ENCODE results near the gene ANKRD6.

Gene ANKRD6

DNA sequence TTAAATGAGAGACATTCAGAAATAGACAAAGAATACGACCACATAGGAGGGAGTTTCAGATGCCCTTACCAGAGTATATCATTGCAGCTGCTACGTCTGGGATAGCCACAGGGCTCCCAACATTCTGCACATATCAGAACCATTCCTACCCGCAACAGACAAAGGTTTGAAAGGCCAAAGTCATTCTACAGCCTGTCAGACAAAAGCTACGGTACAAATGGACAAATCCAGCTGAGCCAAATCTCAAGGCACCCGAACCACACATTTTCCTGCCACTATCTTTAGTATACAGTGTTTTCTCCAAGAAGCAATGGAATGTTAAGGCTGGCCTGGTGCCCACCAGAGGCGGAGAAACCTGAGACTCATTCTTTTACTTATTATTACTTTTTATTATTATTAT is 236.1 kb downstream of the ANKRD6 start:
- DNase-seq, result no peak

DNA sequence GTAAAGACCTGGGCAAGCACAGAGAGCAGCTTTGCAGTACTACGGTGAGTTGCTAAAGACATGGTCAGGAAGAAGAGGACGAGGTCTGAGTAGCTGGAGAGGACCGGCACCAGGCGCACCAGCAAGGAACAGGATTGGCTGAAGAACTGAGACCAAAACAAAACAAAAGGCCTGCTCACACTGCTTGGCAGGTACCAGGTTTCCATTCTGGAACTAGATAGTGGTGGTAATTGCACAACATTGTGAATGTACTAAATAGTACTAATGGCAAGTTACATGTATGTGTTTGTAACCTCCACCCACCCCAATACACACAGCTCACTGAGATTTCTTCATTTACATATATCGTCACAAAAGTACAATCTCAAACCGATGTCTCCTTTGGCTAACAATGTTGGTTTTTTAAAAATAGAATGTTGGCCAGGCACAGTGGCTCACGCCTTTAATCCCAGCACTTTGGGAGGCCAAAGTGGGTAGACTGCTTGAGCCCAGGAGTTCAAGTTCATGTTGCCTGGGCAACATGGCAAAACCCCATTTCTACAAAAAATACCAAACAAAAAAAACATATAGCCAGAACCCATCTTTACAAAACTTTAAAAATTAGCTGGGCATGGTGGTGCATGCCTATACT is 238.1 kb downstream of the ANKRD6 start:
- DNase-seq, result no peak

DNA sequence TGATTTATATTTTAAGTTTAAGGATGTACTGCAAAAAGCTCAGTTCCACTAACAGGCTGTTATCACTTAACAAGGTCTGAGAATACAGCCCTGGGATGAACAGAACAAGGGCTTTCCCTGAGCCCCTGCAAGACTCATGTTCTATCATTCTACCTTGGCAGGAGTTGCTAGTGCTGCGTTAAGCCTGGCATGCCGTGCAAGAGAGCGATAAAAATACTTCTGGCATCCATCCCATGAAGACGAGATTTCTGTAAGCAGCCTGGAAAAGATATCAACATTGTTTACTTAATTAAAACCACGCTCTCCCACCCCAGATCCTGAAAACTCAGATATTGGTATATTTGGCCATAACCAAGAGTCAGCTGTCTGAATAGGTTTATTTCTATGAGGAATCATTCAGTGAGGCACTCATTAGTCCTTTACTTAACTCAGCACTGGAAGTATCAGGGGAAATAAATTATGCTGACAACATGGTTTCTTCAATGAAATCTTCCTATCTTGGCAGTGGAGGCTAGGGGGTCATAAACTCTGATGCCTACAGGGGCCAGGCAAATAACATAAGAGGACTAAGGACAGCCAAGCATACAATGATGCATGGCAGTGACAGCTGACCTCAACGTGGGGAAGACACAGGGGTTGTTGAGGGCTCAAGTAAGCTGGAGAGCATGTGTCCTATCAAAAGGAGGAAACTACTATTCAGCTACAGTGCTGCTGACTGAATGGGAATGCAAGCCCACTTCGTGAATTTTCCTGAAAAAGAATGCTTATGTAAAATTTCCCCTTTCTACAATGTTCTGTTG is 243.2 kb downstream of the ANKRD6 start:
- no peak for DNase-seq

DNA sequence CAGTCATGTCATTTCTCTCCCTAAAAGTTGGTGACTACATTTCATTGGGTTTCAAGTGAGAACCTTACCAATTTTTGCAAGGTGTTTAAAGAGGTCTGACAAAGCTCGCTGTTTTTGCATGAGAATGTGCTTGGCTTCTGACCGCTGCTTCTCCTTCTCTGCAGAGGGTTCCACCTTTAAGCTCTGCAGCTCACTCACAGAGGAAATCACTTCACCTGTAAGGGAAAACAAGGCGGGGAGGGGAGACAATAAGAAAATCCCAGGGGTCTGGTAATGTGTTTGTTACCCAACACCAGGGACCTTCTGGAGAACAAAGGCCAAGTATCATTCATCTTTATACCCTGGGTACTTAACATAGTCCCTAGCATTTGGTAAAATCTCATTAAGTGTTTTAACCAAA is 245.6 kb downstream of the ANKRD6 start:
- no peak for DNase-seq

DNA sequence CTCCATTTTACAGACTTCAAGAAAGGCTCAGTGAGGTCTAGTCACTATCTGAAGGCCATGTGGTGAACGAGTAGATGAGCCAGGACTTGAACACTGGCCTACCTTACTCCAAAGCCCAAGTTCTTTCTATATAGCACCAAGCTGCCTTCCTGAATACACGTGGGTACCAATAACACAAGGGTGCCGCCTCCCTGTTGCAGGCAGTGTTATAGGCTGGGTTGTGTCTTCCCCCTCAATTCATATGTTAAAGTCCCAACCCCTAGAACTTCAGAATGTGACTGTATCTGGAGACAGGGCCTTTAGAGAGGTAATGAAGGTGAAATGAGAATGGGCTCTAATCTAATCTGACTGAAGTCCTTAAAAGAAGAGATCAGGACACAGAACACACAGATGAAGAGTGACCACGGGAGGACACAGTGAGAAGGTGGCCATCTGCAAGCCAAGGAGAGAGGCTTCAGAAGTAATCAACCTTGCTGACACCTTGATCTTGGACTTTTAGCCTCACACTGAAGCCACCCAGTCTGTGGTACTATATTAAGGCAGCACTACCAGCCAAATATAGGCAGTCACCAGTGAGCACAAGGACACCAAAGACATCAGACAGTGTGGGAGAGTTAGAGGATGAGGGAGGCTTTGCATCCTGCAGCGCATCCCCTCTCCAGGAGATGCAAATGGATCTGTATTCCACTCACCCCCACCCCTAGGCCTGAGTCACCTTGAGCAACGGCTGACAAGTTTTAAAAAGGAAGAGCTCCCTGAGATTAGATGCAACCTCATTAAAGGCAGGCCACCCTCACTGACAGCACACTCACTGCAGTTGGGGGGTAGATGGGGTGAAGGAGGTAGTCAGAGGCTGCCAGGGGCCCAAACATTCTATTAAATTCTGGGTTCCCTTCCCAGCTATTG is 246.5 kb downstream of the ANKRD6 start:
- no peak for DNase-seq

GRCh38 chr6:89680150-89680549 is 247.2 kb downstream of the ANKRD6 start:
- no peak for DNase-seq

DNA sequence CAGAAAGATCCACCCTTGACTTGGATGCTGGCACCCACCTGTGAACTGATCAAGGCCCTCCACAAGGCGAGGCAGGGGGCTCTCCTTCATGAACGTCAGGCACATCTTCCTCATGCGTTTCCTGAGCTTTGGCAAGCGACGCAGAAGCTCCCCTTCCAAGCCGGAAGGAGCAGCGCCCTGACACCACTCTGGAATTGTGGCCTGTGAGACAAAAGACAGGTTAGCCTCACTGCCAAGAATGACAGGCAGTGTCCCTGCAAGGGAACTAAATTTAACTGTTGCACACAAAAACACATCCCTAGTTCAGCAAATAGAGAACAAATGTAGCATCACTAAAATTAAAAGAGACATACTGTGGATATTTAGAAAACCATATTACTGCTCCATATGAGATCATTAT is 247.6 kb downstream of the ANKRD6 start:
- DNase-seq, result no peak

DNA sequence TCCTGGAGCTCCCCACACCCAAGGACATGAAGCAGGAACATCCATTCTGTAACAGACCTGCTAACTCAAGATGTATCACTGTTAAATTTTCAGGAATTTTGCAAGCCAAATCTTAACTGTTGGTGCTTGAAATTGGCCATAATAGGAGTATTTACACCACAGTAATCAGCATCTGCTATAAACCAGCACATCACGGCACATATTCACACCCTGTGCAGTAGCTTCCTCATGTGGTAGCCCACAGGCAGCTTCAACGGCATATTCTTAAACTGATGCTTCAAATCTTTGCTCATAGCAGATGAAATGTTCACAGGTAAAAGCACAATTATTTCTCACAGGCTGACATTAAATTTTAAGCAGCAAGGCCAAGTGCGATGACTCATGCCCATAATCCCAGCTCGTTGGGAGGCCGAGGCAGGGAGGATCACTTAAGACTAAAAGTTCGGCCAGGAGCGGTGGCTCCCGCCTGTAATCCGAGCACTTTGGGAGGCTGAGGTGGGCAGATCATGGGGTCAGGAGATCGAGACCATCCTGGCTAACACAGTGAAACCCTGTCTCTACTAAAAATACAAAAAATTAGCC is 249.1 kb downstream of the ANKRD6 start:
- no peak for DNase-seq

- DNase-seq, result no peak
These were observed 250.0 kb downstream of the ANKRD6 start for GRCh38 chr6:89682991-89683390.
